HG03571 (cell line): Measurements from ENCODE around the gene PCGF1.

Source experiments
- ATAC-seq: cut with Tn5 transposase; IDR thresholded peaks from one replicate; pipeline ENCODE4 v1.9.1; 2021; ENCODE audit not compliant: unreplicated experiment

PCGF1 gene

GRCh38 chr2:74537140-74537539, 29.6 kb upstream of the PCGF1 start:
- no peak for ATAC-seq

- no peak for ATAC-seq
Measured at GRCh38 chr2:74536166-74536950, 28.9 kb upstream of the PCGF1 start.

GRCh38 chr2:74535440-74535965, 28.0 kb upstream of the PCGF1 start:
- no peak for ATAC-seq

GRCh38 chr2:74534411-74534810, 26.9 kb upstream of the PCGF1 start:
- no peak for ATAC-seq

GRCh38 chr2:74533464-74533863, 26.0 kb upstream of the PCGF1 start:
- no peak for ATAC-seq

GRCh38 chr2:74532222-74532621, 24.7 kb upstream of the PCGF1 start:
- ATAC-seq, result no peak

GRCh38 chr2:74531666-74532065, 24.2 kb upstream of the PCGF1 start:
- no peak for ATAC-seq

- peak; percentile 28 for ATAC-seq
Measured at GRCh38 chr2:74530239-74531187, 23.0 kb upstream of the PCGF1 start.

GRCh38 chr2:74529357-74530238, 22.1 kb upstream of the PCGF1 start, which contains the start of the genes AUP1 and HTRA2:
TSS of gene AUP1 (minus strand) at chr2:74529706. CDS start at chr2:74529629, 77 bp downstream.
TSS of gene HTRA2 (plus strand) at chr2:74529933. CDS start at chr2:74530007, 74 bp downstream.
- ATAC-seq, result peak; percentile 71

- ATAC-seq, result peak; percentile 5
Measured at GRCh38 chr2:74528600-74529356, 21.3 kb upstream of the PCGF1 start.

- no peak for ATAC-seq
Measured at GRCh38 chr2:74527741-74528140, 20.2 kb upstream of the PCGF1 start.

- no peak for ATAC-seq
Measured at GRCh38 chr2:74526649-74527230, 19.2 kb upstream of the PCGF1 start.

- no peak for ATAC-seq
Measured at GRCh38 chr2:74525717-74526648, 18.5 kb upstream of the PCGF1 start, which contains the start of gene DQX1. TSS of gene DQX1 (minus strand) at chr2:74526231. CDS start at chr2:74525729, 502 bp downstream.

GRCh38 chr2:74524955-74525716, 17.6 kb upstream of the PCGF1 start:
- ATAC-seq, result no peak

- no peak for ATAC-seq
Measured at GRCh38 chr2:74524005-74524404, 16.5 kb upstream of the PCGF1 start.

GRCh38 chr2:74522516-74522915, 15.0 kb upstream of the PCGF1 start:
- no peak for ATAC-seq

- no peak for ATAC-seq
Measured at GRCh38 chr2:74516650-74517049, 9.2 kb upstream of the PCGF1 start.
